ENCODE results near the gene GALNTL6. TPM values are rescaled to one million over a fixed set of nuclear protein-coding genes. Genes with fewer than 3 reads are reported as not detected.

GALNTL6 gene
- total and polyA plus RNA-seq, 2 experiments from 2014 or later, result 0.38 to 0.40 TPM

- TF ChIP-seq, protein P1, sequence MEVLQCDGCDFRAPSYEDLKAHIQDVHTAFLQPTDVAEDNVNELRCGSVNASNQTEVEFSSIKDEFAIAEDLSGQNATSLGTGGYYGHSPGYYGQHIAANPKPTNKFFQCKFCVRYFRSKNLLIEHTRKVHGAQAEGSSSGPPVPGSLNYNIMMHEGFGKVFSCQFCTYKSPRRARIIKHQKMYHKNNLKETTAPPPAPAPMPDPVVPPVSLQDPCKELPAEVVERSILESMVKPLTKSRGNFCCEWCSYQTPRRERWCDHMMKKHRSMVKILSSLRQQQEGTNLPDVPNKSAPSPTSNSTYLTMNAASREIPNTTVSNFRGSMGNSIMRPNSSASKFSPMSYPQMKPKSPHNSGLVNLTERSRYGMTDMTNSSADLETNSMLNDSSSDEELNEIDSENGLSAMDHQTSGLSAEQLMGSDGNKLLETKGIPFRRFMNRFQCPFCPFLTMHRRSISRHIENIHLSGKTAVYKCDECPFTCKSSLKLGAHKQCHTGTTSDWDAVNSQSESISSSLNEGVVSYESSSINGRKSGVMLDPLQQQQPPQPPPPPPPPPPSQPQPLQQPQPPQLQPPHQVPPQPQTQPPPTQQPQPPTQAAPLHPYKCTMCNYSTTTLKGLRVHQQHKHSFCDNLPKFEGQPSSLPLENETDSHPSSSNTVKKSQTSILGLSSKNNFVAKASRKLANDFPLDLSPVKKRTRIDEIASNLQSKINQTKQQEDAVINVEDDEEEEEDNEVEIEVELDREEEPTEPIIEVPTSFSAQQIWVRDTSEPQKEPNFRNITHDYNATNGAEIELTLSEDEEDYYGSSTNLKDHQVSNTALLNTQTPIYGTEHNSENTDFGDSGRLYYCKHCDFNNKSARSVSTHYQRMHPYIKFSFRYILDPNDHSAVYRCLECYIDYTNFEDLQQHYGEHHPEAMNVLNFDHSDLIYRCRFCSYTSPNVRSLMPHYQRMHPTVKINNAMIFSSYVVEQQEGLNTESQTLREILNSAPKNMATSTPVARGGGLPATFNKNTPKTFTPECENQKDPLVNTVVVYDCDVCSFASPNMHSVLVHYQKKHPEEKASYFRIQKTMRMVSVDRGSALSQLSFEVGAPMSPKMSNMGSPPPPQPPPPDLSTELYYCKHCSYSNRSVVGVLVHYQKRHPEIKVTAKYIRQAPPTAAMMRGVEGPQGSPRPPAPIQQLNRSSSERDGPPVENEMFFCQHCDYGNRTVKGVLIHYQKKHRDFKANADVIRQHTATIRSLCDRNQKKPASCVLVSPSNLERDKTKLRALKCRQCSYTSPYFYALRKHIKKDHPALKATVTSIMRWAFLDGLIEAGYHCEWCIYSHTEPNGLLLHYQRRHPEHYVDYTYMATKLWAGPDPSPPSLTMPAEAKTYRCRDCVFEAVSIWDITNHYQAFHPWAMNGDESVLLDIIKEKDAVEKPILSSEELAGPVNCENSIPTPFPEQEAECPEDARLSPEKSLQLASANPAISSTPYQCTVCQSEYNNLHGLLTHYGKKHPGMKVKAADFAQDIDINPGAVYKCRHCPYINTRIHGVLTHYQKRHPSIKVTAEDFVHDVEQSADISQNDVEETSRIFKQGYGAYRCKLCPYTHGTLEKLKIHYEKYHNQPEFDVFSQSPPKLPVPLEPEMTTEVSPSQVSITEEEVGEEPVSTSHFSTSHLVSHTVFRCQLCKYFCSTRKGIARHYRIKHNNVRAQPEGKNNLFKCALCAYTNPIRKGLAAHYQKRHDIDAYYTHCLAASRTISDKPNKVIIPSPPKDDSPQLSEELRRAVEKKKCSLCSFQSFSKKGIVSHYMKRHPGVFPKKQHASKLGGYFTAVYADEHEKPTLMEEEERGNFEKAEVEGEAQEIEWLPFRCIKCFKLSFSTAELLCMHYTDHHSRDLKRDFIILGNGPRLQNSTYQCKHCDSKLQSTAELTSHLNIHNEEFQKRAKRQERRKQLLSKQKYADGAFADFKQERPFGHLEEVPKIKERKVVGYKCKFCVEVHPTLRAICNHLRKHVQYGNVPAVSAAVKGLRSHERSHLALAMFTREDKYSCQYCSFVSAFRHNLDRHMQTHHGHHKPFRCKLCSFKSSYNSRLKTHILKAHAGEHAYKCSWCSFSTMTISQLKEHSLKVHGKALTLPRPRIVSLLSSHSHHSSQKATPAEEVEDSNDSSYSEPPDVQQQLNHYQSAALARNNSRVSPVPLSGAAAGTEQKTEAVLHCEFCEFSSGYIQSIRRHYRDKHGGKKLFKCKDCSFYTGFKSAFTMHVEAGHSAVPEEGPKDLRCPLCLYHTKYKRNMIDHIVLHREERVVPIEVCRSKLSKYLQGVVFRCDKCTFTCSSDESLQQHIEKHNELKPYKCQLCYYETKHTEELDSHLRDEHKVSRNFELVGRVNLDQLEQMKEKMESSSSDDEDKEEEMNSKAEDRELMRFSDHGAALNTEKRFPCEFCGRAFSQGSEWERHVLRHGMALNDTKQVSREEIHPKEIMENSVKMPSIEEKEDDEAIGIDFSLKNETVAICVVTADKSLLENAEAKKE (CRISPR knock-in tag; IDR thresholded peaks at IDR 0.05), result no peak
- TF ChIP-seq ZNF114 (CRISPR knock-in tag; IDR thresholded peaks at IDR 0.05) (no peak), EZH2phosphoT487 (IDR thresholded peaks at IDR 0.05; ENCODE audit: unreplicated experiment) (no peak)
- TF ChIP-seq, protein P2, sequence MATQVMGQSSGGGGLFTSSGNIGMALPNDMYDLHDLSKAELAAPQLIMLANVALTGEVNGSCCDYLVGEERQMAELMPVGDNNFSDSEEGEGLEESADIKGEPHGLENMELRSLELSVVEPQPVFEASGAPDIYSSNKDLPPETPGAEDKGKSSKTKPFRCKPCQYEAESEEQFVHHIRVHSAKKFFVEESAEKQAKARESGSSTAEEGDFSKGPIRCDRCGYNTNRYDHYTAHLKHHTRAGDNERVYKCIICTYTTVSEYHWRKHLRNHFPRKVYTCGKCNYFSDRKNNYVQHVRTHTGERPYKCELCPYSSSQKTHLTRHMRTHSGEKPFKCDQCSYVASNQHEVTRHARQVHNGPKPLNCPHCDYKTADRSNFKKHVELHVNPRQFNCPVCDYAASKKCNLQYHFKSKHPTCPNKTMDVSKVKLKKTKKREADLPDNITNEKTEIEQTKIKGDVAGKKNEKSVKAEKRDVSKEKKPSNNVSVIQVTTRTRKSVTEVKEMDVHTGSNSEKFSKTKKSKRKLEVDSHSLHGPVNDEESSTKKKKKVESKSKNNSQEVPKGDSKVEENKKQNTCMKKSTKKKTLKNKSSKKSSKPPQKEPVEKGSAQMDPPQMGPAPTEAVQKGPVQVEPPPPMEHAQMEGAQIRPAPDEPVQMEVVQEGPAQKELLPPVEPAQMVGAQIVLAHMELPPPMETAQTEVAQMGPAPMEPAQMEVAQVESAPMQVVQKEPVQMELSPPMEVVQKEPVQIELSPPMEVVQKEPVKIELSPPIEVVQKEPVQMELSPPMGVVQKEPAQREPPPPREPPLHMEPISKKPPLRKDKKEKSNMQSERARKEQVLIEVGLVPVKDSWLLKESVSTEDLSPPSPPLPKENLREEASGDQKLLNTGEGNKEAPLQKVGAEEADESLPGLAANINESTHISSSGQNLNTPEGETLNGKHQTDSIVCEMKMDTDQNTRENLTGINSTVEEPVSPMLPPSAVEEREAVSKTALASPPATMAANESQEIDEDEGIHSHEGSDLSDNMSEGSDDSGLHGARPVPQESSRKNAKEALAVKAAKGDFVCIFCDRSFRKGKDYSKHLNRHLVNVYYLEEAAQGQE (IDR thresholded peaks at IDR 0.05; ENCODE audit: unreplicated experiment), result no peak
These were observed 19.5 kb upstream of the GALNTL6 start (continued) for GRCh38 chr4:171793723-171794122.

- Histone ChIP-seq H3K27me3 (ENCODE audit: insufficient read depth) (no peaks in the 10 kb centered on the region), H3K27ac (ENCODE audit: low read depth) (no peak overlapping the region), H4K20me1 (replicated peaks; ENCODE audit: insufficient read depth) (no peaks in the 10 kb centered on the region), H3K9me2 (ENCODE audit: insufficient read depth) (peaks cover 5% of the 10 kb centered on the region; the same call in 1 of the 2 replicates), H3K4me2 (no peak overlapping the region), H3F3A (replicated peaks; ENCODE audit: low read depth) (no peaks in the 10 kb centered on the region), H3K36me3 (ENCODE audit: insufficient read depth) (no peaks in the 10 kb centered on the region), H3K4me1 (ENCODE audit: insufficient read depth) (no peaks in the 10 kb centered on the region), H3K4me3 (no peak overlapping the region), H3K79me2 (replicated peaks; ENCODE audit: insufficient read depth) (no peaks in the 10 kb centered on the region), H2AFZ (no peak overlapping the region)
- H3K27me3 Mint-ChIP-seq (ENCODE audit: insufficient read depth, low read depth, poor library complexity), result no peaks in the 10 kb centered on the region
- no peak overlapping the region for H3K27ac Mint-ChIP-seq
- DNase-seq (ENCODE audit: low spot score) (peak; percentile 37), ATAC-seq (peak; percentile 64)
- no peaks in the 10 kb centered on the region for H3K4me1 Mint-ChIP-seq
- TF ChIP-seq EZH2 (IDR thresholded peaks at IDR 0.05; ENCODE audit: low read depth, unreplicated experiment) (no peak), CTCF (conservative IDR thresholded peaks at IDR 0.05; ENCODE audit: low read depth in 2 of 2) (peak in 1 of 2 experiments; percentile 54; a peak in 3 of 4 replicates), CREB1 (CRISPR knock-in tag; IDR thresholded peaks at IDR 0.05; ENCODE audit: low read depth) (no peak)
- H3K9me3 Mint-ChIP-seq, result no peaks in the 10 kb centered on the region
- no peak overlapping the region for H3K4me3 Mint-ChIP-seq
- no peaks in the 10 kb centered on the region for H3K36me3 Mint-ChIP-seq (ENCODE audit: low read depth)
These were observed 18.7 kb upstream of the GALNTL6 start for GRCh38 chr4:171794528-171794927.
